Measurements from ENCODE around the gene TUBGCP6.

Gene TUBGCP6

GRCh38 chr22:50286275-50286674 is 41.5 kb upstream of the TUBGCP6 start:
- Histone ChIP-seq H3K4me2 (ENCODE audit: low read length) (peak overlapping the region; percentile 50), H3K79me2 (peaks cover 22% of the 10 kb centered on the region), H3K27me3 (ENCODE audit: control insufficient read depth, insufficient read depth, low read length) (no peaks in the 10 kb centered on the region), H3K9me3 (ENCODE audit: control insufficient read depth, low read length) (no peaks in the 10 kb centered on the region), H3K4me1 (peaks cover 9% of the 10 kb centered on the region), H3K27ac (peak overlapping the region; percentile 57), H3K4me3 (ENCODE audit: low read depth, low read length) (no peak overlapping the region), H3K36me3 (ENCODE audit: control insufficient read depth, insufficient read depth, low read length) (no peaks in the 10 kb centered on the region), H3K9ac (no peak overlapping the region), H2AFZ (no peak overlapping the region)
- no peak for TF ChIP-seq CTCF (IDR thresholded peaks at IDR 0.05)

GRCh38 chr22:50285568-50286229 is 40.9 kb upstream of the TUBGCP6 start:
- Histone ChIP-seq H3K4me3 (ENCODE audit: low read depth, low read length) (no peak overlapping the region), H2AFZ (no peak overlapping the region), H3K36me3 (ENCODE audit: control insufficient read depth, insufficient read depth, low read length) (no peaks in the 10 kb centered on the region), H3K4me1 (peaks cover 9% of the 10 kb centered on the region), H3K9ac (no peak overlapping the region), H3K4me2 (ENCODE audit: low read length) (peak overlapping the region; percentile 50), H3K27ac (no peak overlapping the region), H3K79me2 (peaks cover 16% of the 10 kb centered on the region), H3K27me3 (ENCODE audit: control insufficient read depth, insufficient read depth, low read length) (no peaks in the 10 kb centered on the region), H3K9me3 (ENCODE audit: control insufficient read depth, low read length) (no peaks in the 10 kb centered on the region)
- TF ChIP-seq CTCF (IDR thresholded peaks at IDR 0.05), result no peak

GRCh38 chr22:50284479-50284878 is 39.7 kb upstream of the TUBGCP6 start:
- no peak overlapping the region for H3K27ac ChIP-seq
- H3K4me3 ChIP-seq (ENCODE audit: low read depth, low read length), result no peak overlapping the region
- H3K79me2 ChIP-seq, result peaks cover 11% of the 10 kb centered on the region
- no peak for TF ChIP-seq CTCF (IDR thresholded peaks at IDR 0.05)
- no peak overlapping the region for H3K9ac ChIP-seq
- no peak overlapping the region for H2AFZ ChIP-seq
- no peak overlapping the region for H3K4me2 ChIP-seq (ENCODE audit: low read length)
- no peaks in the 10 kb centered on the region for H3K27me3 ChIP-seq (ENCODE audit: control insufficient read depth, insufficient read depth, low read length)
- H3K4me1 ChIP-seq, result peaks cover 9% of the 10 kb centered on the region
- H3K36me3 ChIP-seq (ENCODE audit: control insufficient read depth, insufficient read depth, low read length), result no peaks in the 10 kb centered on the region
- no peaks in the 10 kb centered on the region for H3K9me3 ChIP-seq (ENCODE audit: control insufficient read depth, low read length)

- H2AFZ ChIP-seq, result no peak overlapping the region
- no peak for TF ChIP-seq CTCF (IDR thresholded peaks at IDR 0.05)
- H3K9me3 ChIP-seq (ENCODE audit: control insufficient read depth, low read length), result no peaks in the 10 kb centered on the region
- no peak overlapping the region for H3K4me3 ChIP-seq (ENCODE audit: low read depth, low read length)
- no peaks in the 10 kb centered on the region for H3K36me3 ChIP-seq (ENCODE audit: control insufficient read depth, insufficient read depth, low read length)
- H3K9ac ChIP-seq, result no peak overlapping the region
- no peak overlapping the region for H3K4me2 ChIP-seq (ENCODE audit: low read length)
- no peaks in the 10 kb centered on the region for H3K27me3 ChIP-seq (ENCODE audit: control insufficient read depth, insufficient read depth, low read length)
- peaks cover 9% of the 10 kb centered on the region for H3K4me1 ChIP-seq
- H3K27ac ChIP-seq, result no peak overlapping the region
- peaks cover 8% of the 10 kb centered on the region for H3K79me2 ChIP-seq
Observed at GRCh38 chr22:50283821-50284220, 39.0 kb upstream of the TUBGCP6 start.

Data from parathyroid adenoma (tissue), 2 donors.